GM18907 (cell line): ENCODE data around the gene PAWR.
"Not testable (repeated sequence)": the region's sequence is repeated elsewhere in the genome, so short reads cannot be mapped to it uniquely, and the experiment has no call there.

ENCODE experiments used
- ATAC-seq: cut with Tn5 transposase; IDR thresholded peaks from one replicate; pipeline ENCODE4 v1.9.1; 2021; ENCODE audit warnings: mild to moderate bottlenecking, moderate library complexity; ENCODE audit not compliant: unreplicated experiment

The PAWR gene

GRCh38 chr12:79553863-79554574, 136.7 kb downstream of the PAWR start:
- ATAC-seq, result no peak

- no peak for ATAC-seq
Measured at GRCh38 chr12:79552192-79552591, 138.6 kb downstream of the PAWR start.

GRCh38 chr12:79549531-79550271, 141.1 kb downstream of the PAWR start:
- no peak for ATAC-seq

GRCh38 chr12:79548610-79548924, 142.2 kb downstream of the PAWR start:
- no peak for ATAC-seq

GRCh38 chr12:79547735-79548609, 142.8 kb downstream of the PAWR start:
- ATAC-seq, result peak; percentile 83

GRCh38 chr12:79547044-79547734, 143.6 kb downstream of the PAWR start:
- no peak for ATAC-seq

- ATAC-seq, result no peak
Measured at GRCh38 chr12:79546466-79547043, 144.2 kb downstream of the PAWR start.

- not testable (repeated sequence) for ATAC-seq
Measured at GRCh38 chr12:79544439-79544838, 146.3 kb downstream of the PAWR start.

GRCh38 chr12:79537675-79538074, 153.1 kb downstream of the PAWR start:
- no peak for ATAC-seq

GRCh38 chr12:79535751-79536150, 155.0 kb downstream of the PAWR start:
- ATAC-seq, result no peak
